Activated effector memory CD4-positive, alpha-beta T cell treated with Interleukin-2 at 50 U/mL for 16 hours (primary cell): ENCODE data around the gene PLEKHG2.
A peak's percentile ranks its signal among the peaks of the same experiment; 100 is the strongest.

Experiments
- DNase-seq: peaks from one replicate; pipeline ENCODE4 v3.0.0-alpha.2; 2020

PLEKHG2 gene

GRCh38 chr19:39405958-39406655, 6.4 kb upstream of the PLEKHG2 start:
- DNase-seq, result peak; percentile 81

- DNase-seq, result peak; percentile 81
Measured at GRCh38 chr19:39406656-39407409, 5.6 kb upstream of the PLEKHG2 start, which contains the start of gene ZFP36. TSS of gene ZFP36 (plus strand) at chr19:39406847. CDS start at chr19:39406905, 58 bp downstream.

GRCh38 chr19:39407410-39407659, 5.1 kb upstream of the PLEKHG2 start:
- no peak for DNase-seq

DNA sequence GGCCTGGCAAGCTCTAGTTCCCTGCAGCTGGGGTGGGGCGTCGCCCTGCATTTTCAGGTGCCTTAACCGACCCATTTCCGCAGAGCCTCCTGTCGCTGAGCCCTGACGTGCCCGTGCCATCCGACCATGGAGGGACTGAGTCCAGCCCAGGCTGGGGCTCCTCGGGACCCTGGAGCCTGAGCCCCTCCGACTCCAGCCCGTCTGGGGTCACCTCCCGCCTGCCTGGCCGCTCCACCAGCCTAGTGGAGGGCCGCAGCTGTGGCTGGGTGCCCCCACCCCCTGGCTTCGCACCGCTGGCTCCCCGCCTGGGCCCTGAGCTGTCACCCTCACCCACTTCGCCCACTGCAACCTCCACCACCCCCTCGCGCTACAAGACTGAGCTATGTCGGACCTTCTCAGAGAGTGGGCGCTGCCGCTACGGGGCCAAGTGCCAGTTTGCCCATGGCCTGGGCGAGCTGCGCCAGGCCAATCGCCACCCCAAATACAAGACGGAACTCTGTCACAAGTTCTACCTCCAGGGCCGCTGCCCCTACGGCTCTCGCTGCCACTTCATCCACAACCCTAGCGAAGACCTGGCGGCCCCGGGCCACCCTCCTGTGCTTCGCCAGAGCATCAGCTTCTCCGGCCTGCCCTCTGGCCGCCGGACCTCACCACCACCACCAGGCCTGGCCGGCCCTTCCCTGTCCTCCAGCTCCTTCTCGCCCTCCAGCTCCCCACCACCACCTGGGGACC, 4.6 kb upstream of the PLEKHG2 start:
- DNase-seq, result peak; percentile 80

- no peak for DNase-seq
Measured at GRCh38 chr19:39408392-39409207, 3.9 kb upstream of the PLEKHG2 start.

DNA sequence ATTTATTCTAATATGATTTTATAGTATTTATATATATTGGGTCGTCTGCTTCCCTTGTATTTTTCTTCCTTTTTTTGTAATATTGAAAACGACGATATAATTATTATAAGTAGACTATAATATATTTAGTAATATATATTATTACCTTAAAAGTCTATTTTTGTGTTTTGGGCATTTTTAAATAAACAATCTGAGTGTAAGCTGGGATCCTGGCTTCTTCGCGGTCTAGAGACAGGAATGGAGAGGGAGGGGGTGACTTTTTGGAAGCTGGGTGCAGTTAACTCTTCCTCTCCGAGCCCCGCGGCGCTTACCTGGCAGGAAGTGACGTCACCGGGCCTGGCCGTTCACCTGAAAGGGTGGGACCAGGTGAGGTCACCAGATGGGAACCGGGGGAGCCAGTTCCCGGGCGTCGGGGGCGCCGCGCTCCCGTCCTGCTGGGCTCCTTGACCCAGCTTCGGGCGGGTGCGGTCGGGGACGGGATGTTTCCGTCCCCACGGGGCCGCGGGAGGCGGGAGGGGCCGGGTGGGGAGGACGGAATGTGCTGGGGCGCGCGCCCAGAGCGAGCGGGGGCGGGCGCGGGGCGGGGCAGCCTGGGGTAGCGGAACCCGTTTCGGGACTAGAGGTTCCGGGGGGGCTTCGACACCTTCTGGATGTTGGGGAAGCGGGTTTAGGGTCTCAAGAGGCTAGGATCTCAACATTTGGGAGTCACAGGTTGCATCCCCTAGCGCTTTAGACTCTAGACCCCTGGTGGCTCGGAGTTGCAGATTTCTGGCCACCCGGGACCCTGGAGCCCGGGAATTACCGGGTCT, 3.1 kb upstream of the PLEKHG2 start:
- DNase-seq, result peak; percentile 72

DNA sequence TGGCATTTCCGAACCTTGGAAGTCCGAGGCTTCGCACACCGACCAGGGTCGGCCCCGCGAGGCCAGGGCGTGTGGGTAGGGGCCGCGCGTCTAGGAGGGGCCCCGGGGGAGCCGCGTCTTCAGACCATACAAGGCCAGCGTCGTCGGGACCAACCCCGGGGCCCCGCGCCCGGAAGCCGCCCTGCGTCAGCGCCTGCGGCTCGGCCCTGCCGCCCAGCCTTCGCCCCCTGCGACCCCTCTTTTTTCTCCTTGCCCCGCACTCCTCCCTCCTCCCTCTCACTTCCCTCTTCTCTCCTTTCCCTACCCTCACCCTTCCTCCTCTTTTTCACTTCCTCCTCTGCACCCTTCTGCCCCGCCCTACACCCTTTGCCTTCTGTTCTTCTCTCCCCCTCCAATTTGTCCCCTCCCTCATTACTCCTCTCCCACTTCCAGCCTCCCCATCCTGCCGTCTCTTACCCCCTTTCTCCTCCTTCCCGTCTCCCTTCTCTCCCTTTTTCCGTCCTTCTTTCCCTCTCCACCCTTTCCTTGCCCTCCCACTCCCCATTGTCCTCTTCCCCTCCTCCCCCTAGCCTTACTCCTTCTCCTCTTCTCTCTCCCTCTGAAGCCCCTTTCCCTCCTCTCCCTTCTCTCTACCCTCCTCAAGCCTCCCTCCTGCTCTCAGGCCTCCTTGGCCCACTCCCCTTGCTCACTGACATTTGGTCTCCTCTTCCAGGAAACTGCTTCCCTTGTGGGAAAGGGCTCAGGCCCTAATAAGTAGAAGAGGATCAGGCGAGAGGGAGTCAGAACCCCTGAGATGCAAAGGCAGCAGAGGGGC, 2.2 kb upstream of the PLEKHG2 start:
- peak; percentile 51 for DNase-seq

- no peak for DNase-seq
Measured at GRCh38 chr19:39410831-39411080, 1.7 kb upstream of the PLEKHG2 start.

DNA sequence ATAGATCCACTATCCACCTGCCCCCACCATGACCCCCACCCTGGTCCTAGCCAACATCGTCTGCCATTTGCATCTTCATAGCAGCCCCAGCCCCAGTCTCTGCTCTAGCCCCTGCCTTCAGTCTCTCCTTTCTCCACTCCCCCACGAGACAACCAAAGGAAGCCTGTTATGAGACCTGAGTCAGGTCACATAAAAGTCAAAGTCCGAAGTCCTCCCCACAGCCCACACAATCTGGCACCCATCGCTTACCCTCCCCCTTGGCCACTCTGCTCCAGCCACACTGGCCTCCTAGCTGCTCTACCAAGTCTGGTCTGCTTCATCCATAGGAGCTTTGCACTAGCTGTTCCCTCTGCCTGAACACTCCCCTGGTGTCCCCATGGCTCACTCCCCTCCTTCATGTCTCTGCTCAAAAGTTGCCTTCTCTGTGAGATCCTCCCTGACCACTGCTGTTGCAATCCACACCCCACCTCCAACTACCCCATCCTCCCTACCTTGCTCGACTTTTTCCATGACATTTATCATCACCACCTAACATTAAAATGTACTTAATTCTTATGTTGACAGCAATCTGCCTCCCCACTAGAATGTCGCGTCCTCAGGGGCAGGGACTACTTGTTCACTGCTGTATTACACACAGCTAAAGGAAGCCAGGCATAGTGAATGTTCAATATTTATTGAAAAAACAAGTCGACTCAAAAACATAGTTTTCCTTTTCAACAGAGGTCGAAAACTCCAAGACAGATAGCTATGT, 1.2 kb upstream of the PLEKHG2 start:
- no peak for DNase-seq

DNA sequence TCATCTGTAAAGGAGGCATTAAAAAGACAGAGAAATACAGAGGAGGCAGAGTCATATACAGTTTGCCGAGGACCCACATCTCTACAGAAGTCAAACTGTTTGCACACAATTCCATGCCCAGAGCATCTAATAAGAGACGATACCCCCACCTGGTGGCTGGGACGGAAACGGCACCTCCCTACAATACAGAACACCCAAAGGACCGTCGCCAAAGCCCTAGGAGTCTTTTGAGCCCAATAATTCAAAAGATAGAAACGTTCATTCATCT, 703 bp upstream of the PLEKHG2 start:
- DNase-seq, result peak; percentile 81

DNA sequence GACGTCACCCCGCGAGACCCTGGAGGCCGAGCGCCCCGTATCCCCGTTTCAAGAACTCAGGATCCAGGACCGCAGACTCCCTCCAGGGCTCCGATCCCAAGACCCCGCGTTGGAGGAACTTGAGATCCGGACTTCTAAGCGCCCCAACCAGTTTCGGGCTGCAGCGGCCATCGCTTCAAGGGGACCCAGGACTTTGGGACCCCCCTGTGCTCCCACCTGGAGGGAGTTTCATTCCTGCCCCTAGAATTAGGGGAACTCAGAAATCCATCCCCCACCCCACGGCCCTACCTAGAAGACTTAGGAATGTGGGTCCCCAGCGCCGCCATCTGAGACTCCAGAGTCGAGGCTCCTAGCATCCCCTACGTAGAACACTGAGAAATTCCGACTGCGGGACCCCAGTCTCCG, 400 bp downstream of the PLEKHG2 start:
- no peak for DNase-seq

DNA sequence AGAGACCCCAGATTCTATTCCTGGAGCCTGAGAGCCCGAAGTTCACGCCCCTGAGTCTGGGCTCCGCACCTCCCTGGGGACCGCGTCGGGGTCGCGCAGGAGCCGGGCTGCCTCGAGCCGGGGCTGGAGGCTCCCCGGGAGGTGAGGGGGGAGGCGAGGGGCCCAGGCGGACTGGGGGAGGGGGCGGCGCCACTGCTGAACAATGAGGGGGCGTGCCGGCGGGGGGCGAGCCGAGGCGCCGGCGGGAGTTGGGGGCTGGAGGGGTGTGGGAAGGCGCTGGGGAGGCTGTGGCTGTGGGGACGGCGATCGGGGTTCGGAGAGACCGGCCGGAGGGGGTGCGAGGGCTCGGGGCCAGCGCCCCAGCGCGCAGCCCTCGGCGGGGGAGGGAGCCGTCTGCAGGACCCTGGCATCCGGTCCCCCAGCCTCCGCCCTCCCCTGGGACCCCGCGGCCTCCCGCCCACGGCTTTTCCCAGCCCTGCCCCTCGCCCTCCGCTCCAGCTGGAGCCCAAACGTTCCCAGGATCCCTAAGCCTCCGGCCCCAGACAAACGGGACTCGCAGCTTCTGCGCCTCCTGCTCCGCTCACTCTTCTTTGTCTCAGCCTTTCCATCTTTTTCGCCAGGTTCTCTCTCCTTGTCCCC, 922 bp downstream of the PLEKHG2 start:
- DNase-seq, result no peak

DNA sequence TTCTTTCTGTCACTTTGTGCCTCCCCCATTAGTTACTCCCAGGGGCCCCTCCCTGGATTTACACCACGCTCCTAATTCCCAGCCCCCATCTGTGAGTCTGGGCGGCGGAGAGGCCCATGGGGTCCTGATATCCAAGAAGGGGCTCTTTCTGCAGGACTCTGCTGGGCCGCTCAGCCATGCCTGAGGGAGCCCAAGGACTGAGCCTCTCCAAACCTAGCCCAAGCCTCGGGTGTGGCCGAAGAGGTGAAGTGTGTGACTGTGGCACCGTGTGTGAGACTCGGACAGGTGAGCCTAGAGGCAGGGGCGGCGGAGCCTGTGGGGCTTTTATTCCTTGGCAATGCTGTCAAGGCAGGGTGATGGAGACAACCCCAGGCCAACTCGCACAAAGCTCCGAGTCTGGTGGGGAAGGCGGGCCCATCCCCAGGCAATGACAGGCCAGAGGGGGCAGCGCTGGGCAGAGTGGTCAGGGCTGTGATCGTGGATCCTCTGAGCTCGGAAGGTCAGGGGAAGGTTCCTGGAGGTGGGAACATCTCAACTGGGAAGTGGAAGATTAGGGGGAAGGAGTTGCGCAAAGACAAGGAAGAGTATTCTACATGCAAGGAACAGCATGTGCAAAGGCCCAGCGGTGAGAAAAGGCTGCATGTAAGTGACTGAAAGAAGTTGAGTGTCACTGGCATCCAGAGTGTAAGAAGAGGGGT, 1.6 kb downstream of the PLEKHG2 start:
- no peak for DNase-seq

GRCh38 chr19:39415111-39416046, 2.9 kb downstream of the PLEKHG2 start:
- DNase-seq, result no peak

GRCh38 chr19:39416152-39417120, 4.0 kb downstream of the PLEKHG2 start:
- no peak for DNase-seq

DNA sequence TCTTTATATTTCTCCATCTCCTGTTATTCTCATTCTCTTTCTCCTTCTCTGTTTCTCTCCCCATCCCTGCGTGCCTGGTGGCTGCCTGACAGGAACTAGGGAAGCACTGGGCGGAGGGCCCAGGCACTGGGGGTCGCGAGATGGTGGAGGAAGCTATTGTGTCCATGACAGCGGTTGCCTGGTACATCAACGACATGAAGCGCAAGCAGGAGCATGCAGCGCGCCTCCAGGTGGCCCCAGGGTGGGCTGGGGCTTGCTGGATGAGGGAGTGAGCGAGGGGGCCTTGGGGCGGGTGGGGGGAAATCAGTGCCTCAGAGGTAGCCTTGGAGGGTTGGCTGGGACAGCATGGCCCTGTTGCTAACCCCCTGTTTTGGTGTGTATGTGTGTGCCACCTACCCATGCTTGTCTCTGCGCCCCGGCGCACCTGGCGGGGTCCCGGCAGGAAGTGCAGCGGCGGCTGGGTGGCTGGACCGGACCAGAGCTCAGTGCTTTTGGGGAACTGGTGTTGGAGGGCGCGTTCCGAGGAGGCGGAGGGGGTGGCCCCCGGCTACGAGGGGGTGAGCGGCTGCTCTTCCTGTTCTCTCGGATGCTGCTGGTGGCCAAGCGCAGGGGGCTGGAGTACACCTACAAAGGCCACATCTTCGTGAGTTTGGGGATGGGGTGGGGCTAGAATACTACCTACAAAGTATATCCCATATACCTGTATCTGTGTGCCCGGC, 5.2 kb downstream of the PLEKHG2 start:
- no peak for DNase-seq

DNA sequence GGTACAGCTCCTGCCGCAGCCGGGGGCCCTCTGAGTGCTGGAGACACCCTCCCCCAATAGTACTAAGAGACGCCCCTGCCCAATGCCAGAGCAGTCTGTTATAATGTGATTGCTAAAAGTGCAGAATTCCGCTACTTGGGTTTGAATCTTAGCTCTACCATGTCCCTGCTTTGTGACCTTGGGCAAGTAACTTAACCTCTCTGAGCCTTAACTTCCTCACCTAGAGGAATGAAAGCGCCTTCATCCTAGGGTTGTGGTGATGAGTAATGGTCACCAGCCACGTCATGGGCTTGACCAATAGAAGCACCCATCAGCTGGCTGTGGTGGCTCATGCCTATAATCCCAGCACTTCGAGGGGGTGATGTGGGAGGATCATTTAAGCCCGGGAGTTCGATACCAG, 6.5 kb downstream of the PLEKHG2 start:
- no peak for DNase-seq
